Urothelium cell line (cell line): ENCODE results near the gene OSTN.

Source experiments
- DNase-seq: peaks from one replicate; pipeline ENCODE4 v3.0.0; 2011; ENCODE audit warnings: low spot score, mixed read lengths
- FAIRE-seq: peaks from 2 replicates; lab custom pipeline; 2011; peaks lifted over from hg19 to GRCh38; lab: Jason Lieb, UNC

Gene OSTN

DNA sequence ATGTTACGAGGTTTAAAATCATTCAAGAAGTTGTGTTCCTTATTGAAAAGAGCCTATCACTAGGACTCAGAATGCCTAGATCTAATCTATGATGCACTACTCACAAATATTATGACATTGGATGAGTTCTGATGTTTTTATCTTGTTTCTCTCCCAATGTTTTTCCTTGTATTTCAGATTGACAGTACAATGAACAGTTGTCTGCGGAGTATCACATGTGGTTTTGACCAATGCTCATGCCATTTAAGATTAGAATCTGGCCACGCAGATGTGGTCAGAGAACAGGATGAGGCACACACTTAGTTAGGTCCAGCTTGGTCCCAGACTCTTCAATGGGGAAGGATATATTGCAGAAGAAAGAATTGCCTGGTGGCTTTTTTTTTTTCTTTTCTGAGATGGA is 104.6 kb downstream of the OSTN start:
- no peak for DNase-seq
- no peak for FAIRE-seq

DNA sequence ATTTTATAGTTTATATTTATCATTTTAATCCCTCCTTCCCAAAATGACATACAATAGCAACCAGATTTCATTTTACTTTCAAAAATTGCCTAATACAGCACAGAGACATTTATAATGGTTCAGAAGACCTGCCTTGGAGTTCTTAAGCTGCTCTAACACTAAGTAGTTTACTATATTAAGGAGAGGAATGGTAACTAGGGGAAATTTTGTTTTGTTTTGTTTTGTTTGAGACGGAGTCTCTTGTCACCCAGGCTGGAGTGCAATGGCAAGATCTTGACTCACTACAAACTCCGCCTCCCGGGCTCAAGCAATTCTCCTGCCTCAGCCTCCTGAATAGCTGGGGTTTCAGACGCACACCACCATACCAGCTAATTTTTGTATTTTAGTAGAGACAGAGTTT is 107.4 kb downstream of the OSTN start:
- FAIRE-seq: no peak
- no peak for DNase-seq

DNA sequence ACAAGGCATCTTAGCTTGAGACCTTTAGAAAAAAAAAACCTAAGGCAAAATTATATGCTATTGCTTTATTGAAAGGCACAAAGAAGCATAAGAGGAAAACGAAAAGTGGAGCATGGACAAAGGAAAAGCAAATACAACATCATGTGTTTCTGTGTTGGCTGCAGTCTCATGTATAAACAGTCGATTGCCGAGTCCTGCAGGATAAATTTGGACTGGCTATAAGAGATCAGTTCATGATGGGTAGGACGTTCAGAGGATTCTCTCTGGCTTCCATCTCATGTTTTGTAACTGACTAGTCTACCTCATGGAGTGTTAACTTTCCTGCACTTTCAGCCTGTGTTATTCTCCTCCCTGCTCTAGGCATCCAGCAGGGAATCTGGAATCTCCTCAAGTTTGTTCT is 108.3 kb downstream of the OSTN start:
- FAIRE-seq (no peak), DNase-seq (no peak)

DNA sequence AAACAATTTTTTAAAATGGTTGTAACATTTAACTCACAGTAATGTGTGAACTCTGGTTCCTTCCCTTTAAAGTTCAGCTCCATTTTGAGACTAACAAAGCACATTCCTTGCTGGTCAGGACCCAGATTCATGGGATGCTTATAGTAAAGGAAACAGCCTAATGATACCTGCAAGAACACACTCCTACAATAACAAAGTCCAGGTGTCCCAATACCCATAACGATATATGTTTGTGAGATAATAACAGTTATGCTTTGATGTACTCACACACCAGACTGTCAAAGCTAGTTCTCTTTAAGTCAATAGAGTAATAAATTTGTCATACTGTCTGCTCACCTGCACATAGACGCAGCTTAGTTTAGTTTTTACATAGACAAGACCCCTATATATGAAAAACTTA is 114.3 kb downstream of the OSTN start:
- FAIRE-seq: no peak
- DNase-seq: no peak

DNA sequence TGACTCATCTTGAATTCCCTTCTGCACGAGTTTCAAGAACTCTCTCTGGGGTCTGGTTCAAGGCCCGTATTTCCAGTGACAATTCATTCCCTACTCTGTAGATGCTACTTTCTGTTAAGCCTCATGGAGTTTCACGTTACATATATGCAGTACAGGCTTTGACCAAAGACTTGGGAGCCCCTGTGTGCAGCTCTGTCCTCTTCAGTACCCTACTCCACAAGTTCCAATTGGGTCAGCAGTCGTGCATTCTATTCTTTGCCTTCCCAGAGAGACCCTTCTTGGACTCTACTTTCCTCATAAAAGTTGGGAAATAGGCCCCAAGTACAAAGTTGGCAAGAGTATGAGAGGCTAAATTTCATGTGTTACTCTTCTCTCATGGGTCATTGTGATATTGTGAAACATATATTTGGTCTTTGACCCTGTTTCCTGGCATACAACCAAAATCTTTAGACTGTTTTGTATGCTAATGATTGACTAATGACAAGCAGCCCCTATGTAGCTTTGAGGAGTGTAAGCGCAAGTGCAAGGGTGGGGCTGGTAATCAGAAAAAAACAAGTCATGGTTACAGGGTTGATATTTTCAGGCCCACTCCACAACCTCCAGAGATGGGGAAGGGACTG is 115.2 kb downstream of the OSTN start:
- FAIRE-seq (no peak), DNase-seq (no peak)
